Fibroblast of lung (primary cell): ENCODE results near the gene TBL2. TPM values are rescaled to one million over a fixed set of nuclear protein-coding genes. Genes with fewer than 3 reads are reported as not detected.

ENCODE experiments used
- polyA plus RNA-seq, 2 donors: library from polyadenylated mRNA; depleted of rRNA in 1 of 2; stranded (reverse) in 1 of 2; unstranded in 1 of 2; fragments of >200 nt; gene quantifications; 2 replicates each; pipeline ENCODE4 v1.2.1, GENCODE V29; 2011 to 2012; ENCODE audit warnings: missing spikeins in 1 of 2
- total RNA-seq: library from RNA; depleted of rRNA; stranded (reverse); fragments of >200 nt; gene quantifications from 2 replicates; pipeline ENCODE4 v1.2.1, GENCODE V29; 2014

The TBL2 gene
- total and polyA plus RNA-seq, 2 donors (not counting 1 experiment from before 2014, with no cell fraction given), result 40.1 to 58.6 TPM

Other genes starting within 250 kb of the TBL2 start
- gene FZD9, start 144.8 kb downstream of the TBL2 start, total RNA-seq, result 0.50 and 1.0 TPM in 2 replicates
- 0.10 and 0.21 TPM in 2 replicates for gene FZD9, start 144.8 kb downstream of the TBL2 start, polyA plus RNA-seq
- gene BAZ1B, start 56.3 kb downstream of the TBL2 start, total RNA-seq, result 60.1 and 68.9 TPM in 2 replicates
- 30.5 and 41.5 TPM in 2 replicates for gene BAZ1B, start 56.3 kb downstream of the TBL2 start, polyA plus RNA-seq
- 20.0 and 26.9 TPM in 2 replicates for gene BCL7B, start 20.9 kb downstream of the TBL2 start, total RNA-seq
- 53.9 and 63.2 TPM in 2 replicates for gene BCL7B, start 20.9 kb downstream of the TBL2 start, polyA plus RNA-seq
- gene MLXIPL, start 45.9 kb upstream of the TBL2 start, total RNA-seq, result 0.51 TPM in 1 of 2 replicates, not detected in the other
- not detected in 2 replicates for gene MLXIPL, start 45.9 kb upstream of the TBL2 start, polyA plus RNA-seq
- 6.2 and 6.8 TPM in 2 replicates for gene VPS37D, start 89.3 kb upstream of the TBL2 start, total RNA-seq
- 0.63 and 0.87 TPM in 2 replicates for gene VPS37D, start 89.3 kb upstream of the TBL2 start, polyA plus RNA-seq
- gene DNAJC30, start 104.9 kb upstream of the TBL2 start, total RNA-seq, result 1.8 and 3.8 TPM in 2 replicates
- gene DNAJC30, start 104.9 kb upstream of the TBL2 start, polyA plus RNA-seq, result 7.3 and 7.7 TPM in 2 replicates
- 30.8 and 31.9 TPM in 2 replicates for gene BUD23, start 105.0 kb upstream of the TBL2 start, total RNA-seq
- 60.1 and 78.4 TPM in 2 replicates for gene BUD23, start 105.0 kb upstream of the TBL2 start, polyA plus RNA-seq
- 4.6 and 8.1 TPM in 2 replicates for gene STX1A, start 141.1 kb upstream of the TBL2 start, total RNA-seq
- gene STX1A, start 141.1 kb upstream of the TBL2 start, polyA plus RNA-seq, result 7.8 and 17.2 TPM in 2 replicates
- 7.1 and 8.0 TPM in 2 replicates for gene ABHD11, start 160.2 kb upstream of the TBL2 start, total RNA-seq
- gene ABHD11, start 160.2 kb upstream of the TBL2 start, polyA plus RNA-seq, result 6.5 and 16.3 TPM in 2 replicates
- not detected in 2 replicates for gene CLDN3, start 191.7 kb upstream of the TBL2 start, total RNA-seq
- 0.05 TPM in 1 of 2 replicates, not detected in the other for gene CLDN3, start 191.7 kb upstream of the TBL2 start, polyA plus RNA-seq